ENCODE measurements around the gene PLA1A. TPM values are rescaled to one million over a fixed set of nuclear protein-coding genes. Genes with fewer than 3 reads are reported as not detected.

The PLA1A gene
- total and polyA plus RNA-seq, 11 donors: 0.58 to 23.8 (median 1.8) TPM

- H3K27ac ChIP-seq: no peak overlapping the region
- H3K36me3 ChIP-seq: no peaks in the 10 kb centered on the region
- TF ChIP-seq CTCF (IDR thresholded peaks at IDR 0.05) (no peak), POLR2A (IDR thresholded peaks at IDR 0.05) (no peak)
- H3K27me3 ChIP-seq: no peaks in the 10 kb centered on the region
- no peak for ATAC-seq
- no peak for DNase-seq
- 92 to 95% (median 93%) methylated on average over 7 of the region's 7 CpGs for WGBS, 4 donors
- intact Hi-C loops (cut with DNase I): no loop called here
- no peaks in the 10 kb centered on the region for H3K9me3 ChIP-seq
- H3K4me1 ChIP-seq: peaks cover 0 to 41% (median 2%) of the 10 kb centered on the region in 12 donors
- H3K4me3 ChIP-seq: no peak overlapping the region
Measured at GRCh38 chr3:119557192-119557876, 40.4 kb upstream of the PLA1A start.

GRCh38 chr3:119557877-119558269, 39.8 kb upstream of the PLA1A start:
- intact Hi-C loops (cut with DNase I): no loop called here
- Histone ChIP-seq H3K4me1 (peaks cover 0 to 46% (median 6%) of the 10 kb centered on the region in 12 donors), H3K27ac (no peak overlapping the region), H3K4me3 (peak overlapping the region in 1 of 12 donors; percentile 45), H3K36me3 (no peaks in the 10 kb centered on the region), H3K9me3 (no peaks in the 10 kb centered on the region), H3K27me3 (no peaks in the 10 kb centered on the region)
- TF ChIP-seq CTCF (IDR thresholded peaks at IDR 0.05) (no peak), POLR2A (IDR thresholded peaks at IDR 0.05) (no peak)
- ATAC-seq (no peak), DNase-seq (no peak)
- WGBS, 4 donors: 80 to 84% (median 82%) methylated on average over 3 of the region's 3 CpGs

- intact Hi-C loops (cut with DNase I): no loop called here
- Histone ChIP-seq H3K36me3 (no peaks in the 10 kb centered on the region), H3K4me3 (peak overlapping the region in 1 of 12 donors; percentile 45), H3K27me3 (no peaks in the 10 kb centered on the region), H3K9me3 (no peaks in the 10 kb centered on the region), H3K27ac (peak overlapping the region in 1 of 12 donors; percentile 88), H3K4me1 (peaks cover 0 to 46% (median 6%) of the 10 kb centered on the region in 12 donors)
- TF ChIP-seq CTCF (IDR thresholded peaks at IDR 0.05) (no peak), POLR2A (IDR thresholded peaks at IDR 0.05) (no peak)
- 94 to 95% (median 95%) methylated on average over 9 of the region's 9 CpGs for WGBS, 4 donors
- ATAC-seq (no peak), DNase-seq (no peak)
Measured at GRCh38 chr3:119558626-119559317, 38.9 kb upstream of the PLA1A start.

- DNase-seq: peak; percentile 44 to 70 (median 46)
- WGBS, 4 donors: 34 to 45% (median 40%) methylated on average over 7 of the region's 7 CpGs
Measured at GRCh38 chr3:119559441-119559963, 38.2 kb upstream of the PLA1A start, which contains the start of gene CD80. Gene CD80, minus strand, starts transcription at chr3:119559614. Its CDS starts 1,886 bp downstream, at chr3:119557728.

More at GRCh38 chr3:119559441-119559963, 38.2 kb upstream of the PLA1A start, which contains the start of gene CD80:
- Histone ChIP-seq H3K4me3 (peak within 1 kb of the TSS in 1 of 12 donors; percentile 45), H3K4me1 (peaks cover 0 to 45% (median 6%) of the 10 kb centered on the region in 12 donors), H3K36me3 (no peaks in the 10 kb centered on the region), H3K27ac (peak within 1 kb of the TSS in 1 of 12 donors; percentile 88), H3K27me3 (no peaks in the 10 kb centered on the region), H3K9me3 (peaks cover 0 to 4% (median 0%) of the 10 kb centered on the region in 12 donors)
- peak in 3 of 4 donors; percentile 68 to 74 (median 73) for ATAC-seq
- intact Hi-C loops (cut with DNase I): no loop called here
- peak in 5 of 12 donors; percentile 16 to 42 (median 26) for TF ChIP-seq CTCF (IDR thresholded peaks at IDR 0.05)
- TF ChIP-seq POLR2A (IDR thresholded peaks at IDR 0.05): no peak
